RWPE2 (cell line): ENCODE measurements around the gene LAMC1.

Experiments used
- ATAC-seq: fragments of 200-7000 bp; cut with Tn5 transposase; 3 replicates; pipeline ENCODE4 v1.9.1; 2021; ENCODE audit warnings: low read depth
- DNase-seq: peaks from one replicate; pipeline ENCODE4 v3.0.0-alpha.2; 2020; ENCODE audit warnings: low spot score
- H3K27ac ChIP-seq: fragments of 450-650 bp; 2 replicates; pipeline ENCODE4 v1.5.1; 2017; ENCODE audit warnings: mild to moderate bottlenecking; ENCODE audit not compliant: poor library complexity, severe bottlenecking
- H3K27me3 ChIP-seq: fragments of 250-450 bp; sonication (Bioruptor Pico); 2 replicates; pipeline ENCODE4 v1.5.1; 2021; ENCODE audit warnings: mild to moderate bottlenecking, moderate library complexity; ENCODE audit not compliant: insufficient read depth, poor library complexity, severe bottlenecking
- H3K36me3 ChIP-seq: fragments of 250-450 bp; sonication (Bioruptor Pico); 2 replicates; pipeline ENCODE4 v1.5.1; 2020; ENCODE audit warnings: low read depth, mild to moderate bottlenecking, moderate library complexity
- H3K4me1 ChIP-seq: fragments of 250-450 bp; sonication (Bioruptor Pico); 2 replicates; pipeline ENCODE4 v1.5.1; 2021; ENCODE audit warnings: mild to moderate bottlenecking, moderate library complexity; ENCODE audit not compliant: insufficient read depth, poor library complexity, severe bottlenecking
- H3K4me3 ChIP-seq: fragments of 250-450 bp; sonication (Bioruptor Pico); 2 replicates; pipeline ENCODE4 v1.5.1; 2021; ENCODE audit warnings: mild to moderate bottlenecking, moderate library complexity; ENCODE audit not compliant: severe bottlenecking
- H3K9me3 ChIP-seq: fragments of 250-450 bp; sonication (Bioruptor Pico); 2 replicates; pipeline ENCODE4 v1.5.1; 2021; ENCODE audit warnings: mild to moderate bottlenecking, moderate library complexity; ENCODE audit not compliant: severe bottlenecking
- CTCF ChIP-seq: fragments of 450-650 bp; IDR thresholded peaks from one replicate; pipeline ENCODE4 v1.5.1; 2017; ENCODE audit warnings: mild to moderate bottlenecking, moderate library complexity; ENCODE audit not compliant: poor library complexity, severe bottlenecking

The LAMC1 gene

DNA sequence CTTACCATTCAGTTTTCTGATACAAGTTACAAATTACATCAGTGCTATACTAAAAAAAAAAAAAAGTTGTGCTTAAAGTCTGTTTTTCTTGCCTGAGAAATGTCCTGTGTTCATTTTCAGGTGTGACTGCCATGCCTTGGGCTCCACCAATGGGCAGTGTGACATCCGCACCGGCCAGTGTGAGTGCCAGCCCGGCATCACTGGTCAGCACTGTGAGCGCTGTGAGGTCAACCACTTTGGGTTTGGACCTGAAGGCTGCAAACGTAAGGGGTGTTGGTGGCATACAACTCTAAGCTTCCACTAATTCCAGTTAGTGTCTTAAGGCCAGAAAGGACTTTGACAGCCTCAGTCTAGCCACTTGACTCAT, 102.8 kb downstream of the LAMC1 start:
- Histone ChIP-seq H3K4me3 (no peak overlapping the region), H3K4me1 (no peaks in the 10 kb centered on the region), H3K27me3 (no peaks in the 10 kb centered on the region), H3K27ac (no peak overlapping the region), H3K36me3 (peaks cover 100% of the 10 kb centered on the region), H3K9me3 (no peaks in the 10 kb centered on the region)
- no peak for TF ChIP-seq CTCF
- DNase-seq (no peak), ATAC-seq (no peak)

GRCh38 chr1:183126528-183126927, 103.3 kb downstream of the LAMC1 start:
- TF ChIP-seq CTCF: no peak
- no peak overlapping the region for H3K27ac ChIP-seq

DNA sequence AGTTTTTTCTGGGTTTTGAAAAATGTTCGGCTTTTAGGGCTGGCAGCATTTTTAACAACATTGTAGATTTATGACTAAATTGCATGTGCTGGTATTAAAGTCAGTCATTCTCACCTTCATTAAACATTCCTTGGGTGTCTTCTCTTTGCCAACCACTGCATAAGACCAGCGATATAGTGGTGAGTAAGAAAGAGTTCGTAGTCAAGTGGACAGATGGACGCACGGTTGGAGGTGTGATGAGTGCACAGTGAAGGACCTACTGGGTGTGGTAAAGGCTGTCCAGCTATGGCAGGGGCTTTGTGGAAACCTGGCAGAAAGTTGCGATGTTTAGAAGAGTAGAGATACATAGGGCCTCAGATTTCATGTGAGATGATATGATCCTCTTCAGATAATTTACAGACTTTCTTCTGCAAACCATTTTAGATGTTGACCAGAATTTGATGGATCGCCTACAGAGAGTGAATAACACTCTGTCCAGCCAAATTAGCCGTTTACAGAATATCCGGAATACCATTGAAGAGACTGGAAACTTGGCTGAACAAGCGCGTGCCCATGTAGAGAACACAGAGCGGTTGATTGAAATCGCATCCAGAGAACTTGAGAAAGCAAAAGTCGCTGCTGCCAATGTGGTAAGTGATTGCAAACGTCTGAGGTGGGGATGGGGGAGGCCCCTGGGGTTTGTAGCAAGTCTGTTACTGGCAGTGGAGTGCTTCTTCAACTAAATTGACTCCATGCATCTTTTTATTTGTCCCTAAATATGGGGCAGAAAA, 106.9 kb downstream of the LAMC1 start:
- ATAC-seq: no peak

More at GRCh38 chr1:183126528-183126927, 103.3 kb downstream of the LAMC1 start:
- Histone ChIP-seq H3K36me3 (peaks cover 100% of the 10 kb centered on the region), H3K9me3 (no peaks in the 10 kb centered on the region), H3K27me3 (no peaks in the 10 kb centered on the region), H3K4me3 (no peak overlapping the region), H3K4me1 (no peaks in the 10 kb centered on the region)
- ATAC-seq (no peak), DNase-seq (no peak)

DNA sequence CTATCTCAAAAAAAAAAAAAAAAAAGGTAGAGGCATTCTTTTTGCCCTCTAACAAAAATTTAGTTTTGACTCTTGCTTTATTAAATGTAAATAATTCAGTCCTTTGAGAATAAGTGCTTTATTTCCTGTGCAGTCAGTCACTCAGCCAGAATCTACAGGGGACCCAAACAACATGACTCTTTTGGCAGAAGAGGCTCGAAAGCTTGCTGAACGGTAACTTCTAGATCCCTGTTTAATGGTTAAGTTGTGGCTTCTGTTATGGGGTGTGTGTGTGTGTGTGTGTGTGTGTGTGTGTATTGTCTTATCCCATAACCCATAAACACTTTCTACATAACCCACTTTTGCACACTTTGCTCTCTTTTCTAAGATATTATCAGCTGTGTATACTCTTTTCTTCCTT, 107.9 kb downstream of the LAMC1 start:
- no peak for TF ChIP-seq CTCF
- H3K36me3 ChIP-seq: peaks cover 100% of the 10 kb centered on the region
- H3K4me3 ChIP-seq: no peak overlapping the region
- H3K27me3 ChIP-seq: no peaks in the 10 kb centered on the region
- DNase-seq: no peak
- no peak overlapping the region for H3K27ac ChIP-seq
- ATAC-seq: no peak
- H3K9me3 ChIP-seq: no peaks in the 10 kb centered on the region
- no peaks in the 10 kb centered on the region for H3K4me1 ChIP-seq

More for the DNA sequence above, 106.9 kb downstream of the LAMC1 start:
- H3K4me1 ChIP-seq: no peaks in the 10 kb centered on the region
- peaks cover 100% of the 10 kb centered on the region for H3K36me3 ChIP-seq
- no peak for DNase-seq
- no peak overlapping the region for H3K4me3 ChIP-seq
- H3K27me3 ChIP-seq: no peaks in the 10 kb centered on the region
- no peaks in the 10 kb centered on the region for H3K9me3 ChIP-seq
- no peak for TF ChIP-seq CTCF
- H3K27ac ChIP-seq: no peak overlapping the region

- ATAC-seq: no peak
- H3K4me1 ChIP-seq: peaks cover 31% of the 10 kb centered on the region
- H3K4me3 ChIP-seq: no peak overlapping the region
- peaks cover 93% of the 10 kb centered on the region for H3K36me3 ChIP-seq
- H3K9me3 ChIP-seq: no peaks in the 10 kb centered on the region
- peak overlapping the region; percentile 6 for H3K27ac ChIP-seq
- DNase-seq: no peak
- H3K27me3 ChIP-seq: no peaks in the 10 kb centered on the region
- TF ChIP-seq CTCF: no peak
Observed at GRCh38 chr1:183135336-183135735, 112.1 kb downstream of the LAMC1 start.
